Uterus (tissue), 2 donors: ENCODE data around the gene ACSL3.

Source experiments
- CTCF ChIP-seq, 4 experiments: fragments of 200-600 bp in 2 of 4; fragments of 450-650 bp in 2 of 4; sonication (generic) in 2 of 4; IDR thresholded peaks; one replicate each; pipeline ENCODE4 v1.5.1; 2016 to 2019; ENCODE audit warnings: antibody characterized with exemption in 4 of 4, mild to moderate bottlenecking in 2 of 4, moderate library complexity in 1 of 4
- POLR2A ChIP-seq, 2 donors: fragments of 450-650 bp; IDR thresholded peaks; one replicate each; pipeline ENCODE4 v1.6.1; 2016; ENCODE audit warnings: antibody characterized with exemption in 2 of 2, mild to moderate bottlenecking in 1 of 2, moderate library complexity in 1 of 2

GRCh38 chr2:222960126-222960525 lies 99.3 kb downstream of the ACSL3 start:
- no peak for TF ChIP-seq CTCF (IDR thresholded peaks at IDR 0.05)
- no peak for TF ChIP-seq POLR2A (IDR thresholded peaks at IDR 0.05)
